Vagina (tissue), 2 donors: Measurements from ENCODE around the gene VIL1.

Experiments
- POLR2A ChIP-seq, 2 donors: fragments of 450-650 bp; IDR thresholded peaks; one replicate each; pipeline ENCODE4 v1.6.1; 2017; ENCODE audit warnings: antibody characterized with exemption in 2 of 2, mild to moderate bottlenecking in 2 of 2, moderate library complexity in 2 of 2
- TF ChIP-seq, protein P1 (sequence below), 3 experiments: fragments of 450-650 bp in 2 of 3; fragments of 200-600 bp in 1 of 3; sonication (generic) in 1 of 3; IDR thresholded peaks; one replicate each; pipeline ENCODE4 v1.5.1; 2017 to 2019; ENCODE audit warnings: antibody characterized with exemption in 3 of 3, mild to moderate bottlenecking in 2 of 3, moderate library complexity in 2 of 3

DNA sequence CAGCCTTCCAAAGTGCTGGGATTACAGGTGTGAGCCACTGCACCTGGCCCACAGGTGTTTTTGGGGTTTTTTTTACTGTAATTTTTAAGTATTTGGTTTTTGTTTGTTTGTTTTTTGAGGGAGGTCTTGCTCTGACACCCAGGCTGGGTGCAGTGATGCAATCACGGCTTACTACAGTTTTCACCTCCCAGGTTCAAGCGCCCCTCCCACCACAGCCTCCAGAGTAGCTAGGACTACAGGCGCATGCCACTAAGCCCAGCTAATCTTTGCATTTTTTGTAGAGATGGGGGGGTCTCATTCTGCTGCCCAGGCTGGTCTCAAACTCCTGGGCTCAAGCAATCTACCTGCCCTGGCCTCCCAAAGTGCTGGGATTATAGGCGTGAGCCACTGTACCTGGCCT lies 44.1 kb upstream of the VIL1 start:
- no peak for TF ChIP-seq POLR2A (IDR thresholded peaks at IDR 0.05)
- TF ChIP-seq, protein P1, sequence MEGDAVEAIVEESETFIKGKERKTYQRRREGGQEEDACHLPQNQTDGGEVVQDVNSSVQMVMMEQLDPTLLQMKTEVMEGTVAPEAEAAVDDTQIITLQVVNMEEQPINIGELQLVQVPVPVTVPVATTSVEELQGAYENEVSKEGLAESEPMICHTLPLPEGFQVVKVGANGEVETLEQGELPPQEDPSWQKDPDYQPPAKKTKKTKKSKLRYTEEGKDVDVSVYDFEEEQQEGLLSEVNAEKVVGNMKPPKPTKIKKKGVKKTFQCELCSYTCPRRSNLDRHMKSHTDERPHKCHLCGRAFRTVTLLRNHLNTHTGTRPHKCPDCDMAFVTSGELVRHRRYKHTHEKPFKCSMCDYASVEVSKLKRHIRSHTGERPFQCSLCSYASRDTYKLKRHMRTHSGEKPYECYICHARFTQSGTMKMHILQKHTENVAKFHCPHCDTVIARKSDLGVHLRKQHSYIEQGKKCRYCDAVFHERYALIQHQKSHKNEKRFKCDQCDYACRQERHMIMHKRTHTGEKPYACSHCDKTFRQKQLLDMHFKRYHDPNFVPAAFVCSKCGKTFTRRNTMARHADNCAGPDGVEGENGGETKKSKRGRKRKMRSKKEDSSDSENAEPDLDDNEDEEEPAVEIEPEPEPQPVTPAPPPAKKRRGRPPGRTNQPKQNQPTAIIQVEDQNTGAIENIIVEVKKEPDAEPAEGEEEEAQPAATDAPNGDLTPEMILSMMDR (IDR thresholded peaks at IDR 0.05) = no peak
